ENCODE data around the gene CEP89.

CEP89 gene

GRCh38 chr19:32914879-32915660 lies 56.7 kb downstream of the CEP89 start:
- no peak for TF ChIP-seq EZH2phosphoT487 (conservative IDR thresholded peaks at IDR 0.05; ENCODE audit: low read length)
- TF ChIP-seq CTCF (IDR thresholded peaks at IDR 0.05; ENCODE audit: insufficient read depth, low read length, poor library complexity, severe bottlenecking) = no peak
- no peaks in the 10 kb centered on the region for H3K27me3 ChIP-seq (ENCODE audit: low read length)
- H3K9me3 ChIP-seq (ENCODE audit: insufficient read depth, low read length) = no peaks in the 10 kb centered on the region
- H3K36me3 ChIP-seq (ENCODE audit: low read length) = no peaks in the 10 kb centered on the region
- H2AFZ ChIP-seq (ENCODE audit: low read depth, low read length, severe bottlenecking) = no peak overlapping the region
- H4K20me1 ChIP-seq (ENCODE audit: low read depth, low read length) = no peaks in the 10 kb centered on the region
- no peak overlapping the region for H3K4me3 ChIP-seq (ENCODE audit: insufficient read depth, low read length, poor library complexity, severe bottlenecking)
- no peak overlapping the region for H3K4me2 ChIP-seq (ENCODE audit: low read depth, low read length, poor library complexity, severe bottlenecking)
- H3K27ac ChIP-seq (ENCODE audit: low read depth, low read length) = no peak overlapping the region
- no peaks in the 10 kb centered on the region for H3K79me2 ChIP-seq (ENCODE audit: insufficient read depth, low read length)
- no peaks in the 10 kb centered on the region for H3F3A ChIP-seq (ENCODE audit: insufficient read depth)
- no peak overlapping the region for H3K9ac ChIP-seq (ENCODE audit: low read length)
- no peaks in the 10 kb centered on the region for H3K9me2 ChIP-seq (replicated peaks; ENCODE audit: insufficient read depth, low read length)

GRCh38 chr19:32911467-32911866 lies 60.3 kb downstream of the CEP89 start:
- Histone ChIP-seq H2AFZ (ENCODE audit: low read depth, low read length, severe bottlenecking) (no peak overlapping the region), H3K79me2 (ENCODE audit: insufficient read depth, low read length) (no peaks in the 10 kb centered on the region), H3K9ac (ENCODE audit: low read length) (no peak overlapping the region), H4K20me1 (ENCODE audit: low read depth, low read length) (no peaks in the 10 kb centered on the region), H3K4me3 (ENCODE audit: insufficient read depth, low read length, poor library complexity, severe bottlenecking) (no peak overlapping the region), H3K27ac (ENCODE audit: low read depth, low read length) (no peak overlapping the region), H3K4me2 (ENCODE audit: low read depth, low read length, poor library complexity, severe bottlenecking) (no peak overlapping the region), H3F3A (ENCODE audit: insufficient read depth) (no peaks in the 10 kb centered on the region), H3K9me2 (replicated peaks; ENCODE audit: insufficient read depth, low read length) (no peaks in the 10 kb centered on the region), H3K27me3 (ENCODE audit: low read length) (no peaks in the 10 kb centered on the region), H3K36me3 (ENCODE audit: low read length) (no peaks in the 10 kb centered on the region), H3K9me3 (ENCODE audit: insufficient read depth, low read length) (no peaks in the 10 kb centered on the region)
- TF ChIP-seq EZH2phosphoT487 (conservative IDR thresholded peaks at IDR 0.05; ENCODE audit: low read length) (no peak), CTCF (IDR thresholded peaks at IDR 0.05; ENCODE audit: insufficient read depth, low read length, poor library complexity, severe bottlenecking) (no peak)

GRCh38 chr19:32910874-32911273 lies 60.9 kb downstream of the CEP89 start:
- Histone ChIP-seq H3K27me3 (ENCODE audit: low read length) (no peaks in the 10 kb centered on the region), H3F3A (ENCODE audit: insufficient read depth) (no peaks in the 10 kb centered on the region), H3K79me2 (ENCODE audit: insufficient read depth, low read length) (no peaks in the 10 kb centered on the region), H3K9ac (ENCODE audit: low read length) (no peak overlapping the region), H3K4me3 (ENCODE audit: insufficient read depth, low read length, poor library complexity, severe bottlenecking) (no peak overlapping the region), H3K36me3 (ENCODE audit: low read length) (no peaks in the 10 kb centered on the region), H3K9me2 (replicated peaks; ENCODE audit: insufficient read depth, low read length) (no peaks in the 10 kb centered on the region), H3K4me2 (ENCODE audit: low read depth, low read length, poor library complexity, severe bottlenecking) (no peak overlapping the region), H4K20me1 (ENCODE audit: low read depth, low read length) (no peaks in the 10 kb centered on the region), H2AFZ (ENCODE audit: low read depth, low read length, severe bottlenecking) (no peak overlapping the region), H3K9me3 (ENCODE audit: insufficient read depth, low read length) (no peaks in the 10 kb centered on the region), H3K27ac (ENCODE audit: low read depth, low read length) (no peak overlapping the region)
- TF ChIP-seq CTCF (IDR thresholded peaks at IDR 0.05; ENCODE audit: insufficient read depth, low read length, poor library complexity, severe bottlenecking) = no peak
- TF ChIP-seq EZH2phosphoT487 (conservative IDR thresholded peaks at IDR 0.05; ENCODE audit: low read length) = no peak
